ENCODE results near the gene VIM.
A peak's percentile ranks its signal among the peaks of the same experiment; 100 is the strongest.

VIM gene

DNA sequence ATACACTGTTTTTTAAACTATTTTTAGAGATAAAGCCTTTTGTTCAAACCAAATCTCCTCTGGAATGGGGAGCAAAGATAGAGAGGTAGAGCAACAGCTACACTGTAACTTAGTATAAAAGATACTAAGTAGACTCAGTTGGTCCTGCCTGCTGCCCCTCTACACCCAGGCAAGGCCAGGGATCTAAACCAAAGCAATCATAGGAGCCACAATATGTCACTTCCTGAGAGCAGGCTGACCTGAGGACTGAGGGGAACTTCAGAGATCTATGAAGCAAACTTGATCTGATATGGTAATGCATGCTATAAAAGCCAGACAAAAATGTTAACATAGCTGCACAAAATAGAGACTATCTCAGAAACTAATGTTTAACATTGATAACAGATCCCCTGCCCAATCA, 19.6 kb upstream of the VIM start:
- H3K4me3 ChIP-seq: no peak overlapping the region
- no peak overlapping the region for H3K27ac ChIP-seq

- H3K4me3 ChIP-seq: no peak overlapping the region
These were observed 18.7 kb upstream of the VIM start for GRCh38 chr10:17209302-17209701.

DNA sequence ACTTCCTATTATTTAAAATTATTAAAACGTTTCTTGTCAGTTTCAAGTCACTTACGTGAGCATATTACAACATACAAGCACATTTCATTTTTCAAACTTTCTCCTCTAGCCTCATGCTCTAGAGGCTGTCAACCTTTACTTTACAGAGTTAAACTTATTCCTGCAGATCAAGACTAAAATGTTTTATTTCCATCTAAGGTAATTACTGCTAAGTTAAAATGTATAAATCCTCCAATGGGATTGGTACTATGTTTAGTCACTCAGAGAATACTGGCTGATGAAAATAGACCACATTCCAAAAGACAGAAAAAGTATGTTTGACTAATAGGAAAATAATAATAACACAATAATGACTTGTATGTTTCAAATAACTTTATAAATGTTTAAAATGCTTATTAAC, 18.2 kb upstream of the VIM start:
- Histone ChIP-seq H3K27ac (peak overlapping the region in 2 of 21 experiments; percentile 28 to 48), H3K4me3 (no peak overlapping the region)

More at GRCh38 chr10:17209302-17209701, 18.7 kb upstream of the VIM start:
- peak overlapping the region in 2 of 21 experiments; percentile 28 to 48 for H3K27ac ChIP-seq

DNA sequence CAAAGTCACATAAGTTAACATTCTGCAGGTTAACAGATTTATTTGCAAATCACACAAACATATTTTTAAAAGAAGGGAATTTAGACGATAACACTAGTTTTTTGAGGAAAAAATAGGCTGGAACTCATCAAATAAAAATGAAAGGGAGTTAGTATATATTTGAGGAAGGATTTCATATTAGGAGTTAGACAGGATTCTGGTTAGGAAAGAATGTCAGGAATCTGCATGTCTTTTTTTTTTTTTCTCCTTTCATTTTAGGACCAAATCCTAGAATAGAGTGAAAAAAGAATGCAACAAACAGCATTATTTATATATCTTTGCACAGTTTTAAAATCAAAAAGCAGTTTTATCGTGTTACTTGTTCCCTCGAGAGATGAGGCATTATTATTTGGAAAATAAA, 17.7 kb upstream of the VIM start:
- Histone ChIP-seq H3K27ac (peak overlapping the region in 3 of 21 experiments; percentile 26 to 48 (median 32)), H3K4me3 (no peak overlapping the region)

- H3K27ac ChIP-seq: peak overlapping the region in 4 of 21 experiments; percentile 38 to 92 (median 58)
- no peak overlapping the region for H3K4me3 ChIP-seq
These were observed 15.2 kb upstream of the VIM start for GRCh38 chr10:17212802-17213221.

DNA sequence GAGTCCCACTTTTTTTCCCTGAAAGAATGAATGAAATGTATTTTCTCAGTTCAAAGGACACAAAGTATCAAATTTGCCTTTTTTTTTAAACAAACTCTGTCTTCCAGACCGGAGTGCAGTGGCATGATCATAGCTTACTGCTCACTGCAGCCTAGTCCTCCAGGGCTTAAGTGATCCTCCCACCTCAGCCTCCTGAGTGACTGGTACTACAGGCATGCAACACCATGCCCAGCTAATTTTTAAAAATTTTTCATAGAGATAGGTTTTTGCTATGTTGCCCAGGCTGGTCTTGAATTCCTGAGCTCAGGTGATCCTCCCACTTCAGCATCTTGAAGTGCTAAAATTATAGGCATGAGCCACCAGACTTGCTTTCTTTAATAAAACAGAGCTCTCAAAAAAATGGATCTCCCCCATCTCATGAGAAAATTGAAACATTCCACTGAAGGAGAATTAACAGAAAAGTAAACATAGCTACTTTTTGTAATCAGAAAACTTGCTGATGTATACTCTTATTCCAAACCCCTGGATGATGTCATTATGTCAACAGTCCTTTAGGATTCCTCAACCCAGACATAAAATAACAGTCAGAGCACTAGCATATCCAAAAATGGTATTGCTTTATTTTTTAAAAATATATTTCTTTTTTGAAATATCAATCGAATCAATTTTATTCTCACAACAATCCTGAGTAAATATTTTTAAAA, 14.2 kb upstream of the VIM start:
- peak overlapping the region in 12 of 21 experiments; percentile 2 to 92 (median 82) for H3K27ac ChIP-seq
- no peak overlapping the region for H3K4me3 ChIP-seq

GRCh38 chr10:17214526-17214925, 13.5 kb upstream of the VIM start:
- peak overlapping the region in 18 of 21 experiments; percentile 64 to 92 (median 84) for H3K27ac ChIP-seq
- no peak overlapping the region for H3K4me3 ChIP-seq

DNA sequence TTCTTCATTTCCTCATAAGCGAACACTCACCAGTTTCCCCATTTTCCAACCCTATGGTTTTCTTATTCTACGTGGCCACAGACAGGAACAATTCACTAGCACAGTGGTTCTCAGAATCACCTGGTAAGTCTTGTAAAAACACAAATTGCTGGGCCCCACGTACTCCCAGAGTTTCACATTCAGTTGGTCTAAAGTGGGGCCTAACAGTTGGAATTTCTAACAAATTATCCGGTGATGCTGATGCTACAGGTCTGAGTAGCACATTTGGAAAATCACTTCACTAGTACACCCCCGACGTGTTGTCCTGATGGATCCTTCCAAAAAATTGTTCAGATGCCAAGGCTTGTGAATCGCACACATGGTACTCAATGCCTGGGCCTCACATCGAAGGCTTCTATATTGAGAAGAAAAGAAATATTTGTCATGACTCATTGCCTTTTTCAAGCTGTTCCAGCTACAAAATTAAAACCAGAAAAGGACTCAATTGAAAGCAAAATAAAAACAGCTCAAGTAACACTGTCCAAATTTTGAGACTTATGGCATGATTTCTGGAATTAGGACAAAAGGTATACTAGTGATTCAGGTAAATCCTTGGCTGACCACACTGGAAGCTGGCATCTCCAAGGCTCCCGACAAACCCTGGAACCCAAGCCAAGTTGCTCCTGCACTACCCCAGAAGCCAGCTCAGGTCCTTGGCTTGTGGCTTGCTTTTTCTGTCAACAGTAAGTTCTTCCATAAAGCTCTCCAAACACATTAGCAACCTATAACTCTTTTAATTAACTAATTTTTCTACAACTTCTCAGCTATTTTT, 12.9 kb upstream of the VIM start:
- H3K4me3 ChIP-seq: no peak overlapping the region

DNA sequence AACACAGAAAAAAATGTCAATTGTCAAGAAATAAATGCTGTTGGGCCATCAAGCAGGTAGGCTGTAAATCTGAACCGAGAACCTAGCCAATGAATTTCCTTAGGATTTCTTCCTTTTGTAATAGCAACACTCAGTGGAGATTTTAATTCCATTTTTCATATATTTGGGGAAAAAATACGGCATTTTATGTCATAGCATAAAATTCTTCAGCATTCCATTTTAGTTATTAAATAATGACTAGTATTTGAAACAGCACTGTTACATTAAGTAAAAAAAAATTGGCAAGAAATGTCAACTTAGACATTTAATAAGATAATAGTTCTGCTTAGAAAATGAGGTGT, 12.3 kb upstream of the VIM start:
- H3K27ac ChIP-seq: peak overlapping the region in 20 of 21 experiments; percentile 10 to 92 (median 82)
- H3K4me3 ChIP-seq: no peak overlapping the region

More for the DNA sequence above, 12.9 kb upstream of the VIM start:
- peak overlapping the region in 20 of 21 experiments; percentile 10 to 92 (median 82) for H3K27ac ChIP-seq

DNA sequence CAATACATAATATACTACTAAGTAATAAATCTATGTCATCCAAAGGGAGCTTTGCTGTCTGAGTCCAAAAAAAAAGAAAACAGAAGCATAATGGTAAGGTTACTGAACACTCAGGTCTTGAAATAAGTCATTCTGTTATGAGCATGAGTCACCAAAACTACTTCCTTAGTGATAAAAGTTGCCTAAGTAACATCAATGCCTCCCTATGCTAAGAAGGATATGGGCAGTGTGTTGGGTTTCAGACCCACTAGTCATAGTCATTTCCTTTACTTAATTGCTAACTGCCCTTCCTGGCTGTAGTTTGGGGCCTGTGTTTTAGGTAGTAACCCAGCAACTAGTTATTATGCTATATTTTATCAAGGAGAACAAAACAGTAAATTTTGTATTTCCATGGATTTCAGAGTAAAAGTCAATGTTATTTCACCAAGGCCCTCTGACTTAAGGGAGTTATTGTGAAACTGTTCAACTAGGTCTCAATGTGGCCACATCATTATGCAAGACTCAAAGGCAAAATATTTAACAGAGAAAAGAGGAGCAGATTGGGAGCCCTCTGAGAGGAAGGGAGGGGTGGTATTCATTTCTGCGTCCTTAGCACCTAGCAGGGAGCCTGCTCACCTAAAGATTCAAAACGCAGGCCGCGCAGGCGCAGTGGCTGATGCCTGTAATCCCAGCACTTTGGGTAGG, 11.7 kb upstream of the VIM start:
- Histone ChIP-seq H3K27ac (peak overlapping the region in 20 of 21 experiments; percentile 52 to 92 (median 84)), H3K4me3 (no peak overlapping the region)

DNA sequence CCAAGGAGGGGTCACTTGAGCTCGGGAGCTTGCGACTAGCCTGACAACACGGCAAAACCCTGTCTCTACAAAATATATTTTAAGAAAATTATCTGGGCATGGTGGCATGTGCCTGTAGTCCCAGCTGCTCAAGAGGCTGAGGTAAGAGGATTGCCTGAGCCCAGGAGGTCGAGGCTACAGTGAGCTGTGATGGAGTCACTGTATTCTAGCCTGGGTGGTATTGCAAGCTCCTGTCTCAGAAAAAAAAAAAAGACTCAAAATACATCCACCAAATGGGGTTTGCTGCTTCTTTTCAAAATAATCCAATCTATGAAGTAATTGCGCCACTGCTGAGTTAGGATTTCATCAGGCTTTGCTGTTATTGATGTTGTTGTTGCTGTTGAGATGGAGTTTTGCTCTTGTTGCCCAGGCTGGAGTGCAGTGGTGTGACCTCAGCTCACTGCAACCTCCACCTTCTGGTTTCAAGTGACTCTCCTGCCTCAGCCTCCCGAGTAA, 11.1 kb upstream of the VIM start:
- Histone ChIP-seq H3K27ac (peak overlapping the region in 20 of 21 experiments; percentile 52 to 92 (median 84)), H3K4me3 (no peak overlapping the region)

GRCh38 chr10:17217631-17218232, 10.3 kb upstream of the VIM start:
- no peak overlapping the region for H3K4me3 ChIP-seq
- peak overlapping the region in 16 of 21 experiments; percentile 52 to 92 (median 85) for H3K27ac ChIP-seq

- H3K27ac ChIP-seq: peak overlapping the region in 4 of 21 experiments; percentile 20 to 92 (median 66)
These were observed 9.0 kb upstream of the VIM start for GRCh38 chr10:17219024-17219423.

DNA sequence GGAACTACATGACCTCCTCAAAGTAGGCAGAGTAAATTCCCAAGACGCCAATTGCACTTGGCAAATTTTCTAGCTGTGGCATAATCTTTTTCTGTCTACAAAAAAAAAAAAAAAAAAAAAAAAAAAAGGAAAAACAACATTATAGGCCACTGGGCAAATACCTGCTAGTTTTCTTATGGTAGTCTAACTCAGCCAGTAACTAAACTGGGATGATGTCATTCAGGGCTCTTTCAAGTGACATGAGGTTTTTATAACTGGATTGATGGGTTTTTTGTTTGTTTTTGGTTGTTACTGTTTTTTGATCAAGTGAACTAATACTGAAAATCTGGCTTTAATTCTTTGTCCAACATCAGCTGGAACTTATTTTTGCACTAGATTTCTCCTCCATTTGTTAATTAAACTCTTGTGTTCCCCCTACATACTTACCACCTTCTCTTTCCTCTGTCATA, 7.4 kb upstream of the VIM start:
- peak overlapping the region in 1 of 21 experiments; percentile 34 for H3K27ac ChIP-seq
- H3K4me3 ChIP-seq: no peak overlapping the region

More at GRCh38 chr10:17219024-17219423, 9.0 kb upstream of the VIM start:
- no peak overlapping the region for H3K4me3 ChIP-seq

GRCh38 chr10:17222329-17222728, 5.7 kb upstream of the VIM start:
- Histone ChIP-seq H3K4me3 (no peak overlapping the region), H3K27ac (no peak overlapping the region)

DNA sequence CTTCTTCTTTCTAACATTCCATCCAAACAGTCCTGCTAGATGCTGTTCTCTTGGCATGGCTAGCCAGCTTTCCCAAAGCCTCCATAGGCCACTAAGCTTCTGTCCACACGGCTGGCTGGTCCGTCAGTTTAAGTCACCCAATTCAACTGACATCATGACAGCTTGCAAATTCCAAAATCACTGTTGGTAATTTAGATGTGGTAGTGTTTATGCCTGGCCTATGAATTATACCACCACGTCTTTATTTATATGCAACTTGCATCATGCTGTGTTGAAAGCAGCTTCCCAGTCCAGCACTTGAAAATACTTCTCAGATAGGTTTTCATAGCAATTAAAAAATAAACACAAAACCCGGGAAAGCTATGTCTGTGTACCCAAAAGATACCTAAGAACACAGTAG, 2.2 kb upstream of the VIM start:
- H3K4me3 ChIP-seq: no peak overlapping the region
- H3K27ac ChIP-seq: no peak overlapping the region

DNA sequence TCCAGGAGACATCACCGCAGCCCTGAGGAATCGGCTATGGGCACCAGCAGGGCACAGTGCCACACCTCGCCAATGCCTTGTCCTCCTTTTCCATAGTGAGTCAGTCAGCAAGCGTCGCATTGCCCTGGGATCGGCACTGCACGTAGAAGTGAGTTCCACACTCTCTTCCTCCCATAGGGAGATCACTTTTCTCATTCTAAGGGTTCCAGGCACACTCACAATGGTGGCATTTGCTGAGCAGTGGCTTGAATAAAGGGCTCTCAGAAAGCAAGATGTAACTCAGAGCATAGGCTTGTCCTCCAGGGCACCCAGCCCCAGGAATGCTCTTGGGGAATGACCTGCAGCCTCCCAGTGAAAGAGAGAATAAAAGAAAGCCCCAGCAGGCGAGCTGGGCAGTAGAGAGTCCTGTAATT, 1.1 kb upstream of the VIM start:
- Histone ChIP-seq H3K27ac (peak overlapping the region in 20 of 21 experiments; percentile 87 to 100 (median 97)), H3K4me3 (peak overlapping the region in 4 of 7 experiments; percentile 68 to 97 (median 72))

GRCh38 chr10:17227367-17228090, 512 bp upstream of the VIM start:
- Histone ChIP-seq H3K4me3 (peak overlapping the region; percentile 66 to 97 (median 74)), H3K27ac (peak overlapping the region in 20 of 21 experiments; percentile 87 to 100 (median 97))

Data from skin epidermis (tissue), 12 donors.